WI38 (cell line): ENCODE data around the gene GRIA3.

Source experiments
- H3K4me3 ChIP-seq: 2 replicates; pipeline ENCODE4 v1.5.1; 2011; ENCODE audit warnings: low read depth, mild to moderate bottlenecking, control low read depth, low read length
- TF ChIP-seq, protein P1 (sequence below): IDR thresholded peaks from 2 replicates; pipeline ENCODE4 v1.5.1; 2012; ENCODE audit warnings: low read depth, mild to moderate bottlenecking, control low read depth, low read length

GRIA3 gene

DNA sequence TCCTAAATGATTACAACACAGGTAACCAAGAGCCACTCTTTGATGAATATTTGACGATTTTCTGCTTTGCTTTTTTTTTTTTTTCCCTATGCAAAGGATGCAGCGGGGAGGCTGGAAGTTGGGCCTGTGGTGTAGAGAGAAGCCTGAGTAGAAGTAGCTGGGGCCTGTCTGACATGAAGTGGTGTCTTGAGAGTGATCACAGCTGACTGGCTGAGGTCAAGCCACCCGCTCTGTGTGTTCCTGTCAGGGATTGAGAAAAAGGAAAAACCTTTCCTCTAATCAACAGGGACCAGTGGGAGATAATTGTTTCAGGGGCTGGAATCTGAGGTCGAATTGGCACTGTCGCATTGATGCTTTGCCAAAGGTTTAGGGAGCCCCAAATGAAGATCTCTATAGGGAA lies 258.7 kb downstream of the GRIA3 start:
- H3K4me3 ChIP-seq, result no peak overlapping the region
- TF ChIP-seq, protein P1, sequence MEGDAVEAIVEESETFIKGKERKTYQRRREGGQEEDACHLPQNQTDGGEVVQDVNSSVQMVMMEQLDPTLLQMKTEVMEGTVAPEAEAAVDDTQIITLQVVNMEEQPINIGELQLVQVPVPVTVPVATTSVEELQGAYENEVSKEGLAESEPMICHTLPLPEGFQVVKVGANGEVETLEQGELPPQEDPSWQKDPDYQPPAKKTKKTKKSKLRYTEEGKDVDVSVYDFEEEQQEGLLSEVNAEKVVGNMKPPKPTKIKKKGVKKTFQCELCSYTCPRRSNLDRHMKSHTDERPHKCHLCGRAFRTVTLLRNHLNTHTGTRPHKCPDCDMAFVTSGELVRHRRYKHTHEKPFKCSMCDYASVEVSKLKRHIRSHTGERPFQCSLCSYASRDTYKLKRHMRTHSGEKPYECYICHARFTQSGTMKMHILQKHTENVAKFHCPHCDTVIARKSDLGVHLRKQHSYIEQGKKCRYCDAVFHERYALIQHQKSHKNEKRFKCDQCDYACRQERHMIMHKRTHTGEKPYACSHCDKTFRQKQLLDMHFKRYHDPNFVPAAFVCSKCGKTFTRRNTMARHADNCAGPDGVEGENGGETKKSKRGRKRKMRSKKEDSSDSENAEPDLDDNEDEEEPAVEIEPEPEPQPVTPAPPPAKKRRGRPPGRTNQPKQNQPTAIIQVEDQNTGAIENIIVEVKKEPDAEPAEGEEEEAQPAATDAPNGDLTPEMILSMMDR, result no peak

DNA sequence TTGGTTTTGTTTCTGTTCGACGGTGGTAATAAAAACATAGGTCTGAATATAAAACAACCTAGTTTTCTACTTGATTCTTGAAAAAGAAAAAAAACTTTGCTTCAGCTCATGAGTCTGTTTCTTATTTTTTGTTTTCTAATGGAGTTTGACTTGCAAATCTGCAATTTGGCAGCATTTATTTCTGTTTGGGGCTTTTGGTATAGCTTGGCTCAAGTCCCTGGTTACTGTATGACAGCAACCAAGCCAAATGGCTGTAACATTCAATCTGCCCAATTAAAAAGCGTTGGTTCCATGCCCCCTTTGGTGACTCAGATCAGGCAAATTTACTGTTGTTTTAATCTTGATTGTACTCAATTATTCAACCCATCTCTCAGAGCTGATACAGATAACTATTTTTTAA lies 263.4 kb downstream of the GRIA3 start:
- H3K4me3 ChIP-seq, result no peak overlapping the region
- TF ChIP-seq, protein P1, result no peak

DNA sequence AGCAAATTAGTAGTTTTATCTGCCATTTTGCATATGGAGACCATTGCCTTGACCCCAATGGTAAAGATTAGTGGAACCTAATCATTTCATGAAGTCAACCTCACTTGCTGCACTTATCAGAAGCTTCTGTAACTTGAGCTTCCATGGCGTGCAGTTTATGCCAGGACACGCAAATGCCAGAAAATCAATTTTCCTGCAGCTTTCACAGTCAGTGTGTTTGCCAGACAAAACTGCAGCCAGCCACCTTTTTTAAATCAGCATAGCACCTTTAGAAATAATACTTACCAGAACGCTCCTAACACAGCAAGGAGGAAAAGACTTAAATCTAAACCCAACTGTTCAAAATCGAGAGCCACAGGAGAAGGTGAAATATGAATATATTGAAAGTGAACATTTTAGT lies 265.3 kb downstream of the GRIA3 start:
- H3K4me3 ChIP-seq, result no peak overlapping the region
- TF ChIP-seq, protein P1, result no peak

DNA sequence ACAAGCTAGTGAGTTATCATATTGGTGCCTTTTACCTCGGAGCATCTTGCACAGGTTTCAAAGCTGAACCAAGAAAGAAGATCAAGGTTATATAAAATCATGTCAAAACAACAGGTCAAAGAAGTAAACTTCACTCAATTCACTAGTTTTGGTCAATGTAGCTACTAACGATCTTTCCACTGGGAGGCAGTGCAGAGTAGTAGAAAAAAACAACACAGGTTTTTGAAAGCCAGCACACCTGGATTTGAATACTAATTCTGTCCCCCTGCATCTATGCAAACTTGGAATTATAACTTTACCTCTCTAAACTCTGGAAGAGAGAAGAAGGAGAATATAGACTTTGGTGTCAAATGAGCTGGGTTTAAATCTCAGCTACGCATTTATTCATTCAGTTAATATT lies 266.1 kb downstream of the GRIA3 start:
- TF ChIP-seq, protein P1, result no peak
- no peak overlapping the region for H3K4me3 ChIP-seq

DNA sequence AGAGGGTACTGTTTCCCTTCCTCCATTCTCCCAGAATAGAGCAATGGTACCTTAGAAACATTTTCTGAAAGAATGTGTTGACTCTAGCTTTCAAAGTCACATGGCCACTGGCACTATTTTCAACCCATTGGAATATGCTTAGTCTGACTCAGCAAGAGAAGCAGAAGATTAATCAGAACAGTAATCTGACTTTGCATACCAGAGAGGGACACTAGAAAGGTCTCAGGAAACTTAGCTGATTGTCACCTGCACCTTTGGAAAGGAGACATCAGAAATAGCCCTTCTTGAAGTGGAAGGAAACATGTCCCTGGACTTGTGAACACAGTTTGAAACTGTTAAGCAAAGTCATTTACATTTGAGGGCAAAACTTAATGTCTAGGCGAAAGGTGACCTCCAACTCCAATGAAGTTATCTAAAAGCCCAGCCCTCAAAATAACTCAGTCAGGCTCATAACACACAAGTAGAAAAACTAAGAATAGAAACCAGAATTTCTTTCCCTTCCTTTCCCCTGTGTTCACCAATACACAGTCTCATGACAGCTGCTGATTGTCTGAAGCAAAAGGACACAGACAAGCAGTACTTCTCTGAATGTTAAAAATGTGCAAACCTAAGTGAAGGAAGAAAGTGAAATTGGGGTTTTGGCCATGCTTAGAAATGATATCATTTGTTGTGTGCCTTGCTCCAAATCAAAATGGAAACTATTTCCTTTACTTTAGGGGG lies 270.8 kb downstream of the GRIA3 start:
- H3K4me3 ChIP-seq, result no peak overlapping the region
- TF ChIP-seq, protein P1, result no peak

DNA sequence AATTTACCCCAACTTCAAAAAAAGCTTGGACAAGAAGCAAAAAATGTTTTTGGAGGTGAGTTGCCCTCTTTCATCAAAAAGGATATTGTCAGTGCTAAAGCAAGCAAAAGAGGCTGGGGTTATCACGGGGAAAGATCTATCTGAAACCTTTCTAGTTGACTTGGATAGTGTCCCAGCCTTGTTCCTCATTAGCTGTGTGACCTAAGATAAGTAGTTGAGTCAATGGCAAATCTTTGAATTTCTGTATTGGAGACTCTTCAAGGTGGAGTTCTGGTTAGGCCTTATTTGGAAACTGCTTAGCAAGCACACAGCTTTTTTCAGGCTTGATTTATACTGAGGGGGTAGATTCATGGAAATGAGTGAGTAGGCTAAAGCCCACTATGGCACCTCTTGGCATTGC lies 271.6 kb downstream of the GRIA3 start:
- H3K4me3 ChIP-seq, result no peak overlapping the region

DNA sequence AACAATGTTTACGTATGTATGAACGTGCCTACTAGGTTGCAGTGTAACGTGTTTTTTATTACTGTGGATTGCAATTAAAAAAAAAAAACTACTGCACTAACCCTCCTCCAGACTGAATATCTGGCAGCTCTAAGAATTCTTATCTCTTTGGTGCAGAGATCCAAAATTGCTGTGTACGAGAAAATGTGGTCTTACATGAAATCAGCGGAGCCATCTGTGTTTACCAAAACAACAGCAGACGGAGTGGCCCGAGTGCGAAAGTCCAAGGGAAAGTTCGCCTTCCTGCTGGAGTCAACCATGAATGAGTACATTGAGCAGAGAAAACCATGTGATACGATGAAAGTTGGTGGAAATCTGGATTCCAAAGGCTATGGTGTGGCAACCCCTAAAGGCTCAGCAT lies 280.6 kb downstream of the GRIA3 start:
- TF ChIP-seq, protein P1, result no peak
- H3K4me3 ChIP-seq, result no peak overlapping the region

More for the DNA sequence above, 271.6 kb downstream of the GRIA3 start:
- TF ChIP-seq, protein P1, result no peak
